NCI-H2171 (cell line): ENCODE data around the gene FOS.

Experiments used
- DNase-seq: peaks from one replicate; lab custom pipeline; 2025; lab: John Stamatoyannopoulos, UW

Gene FOS

GRCh38 chr14:75318353-75318752 lies 39.7 kb downstream of the FOS start:
- no peak for DNase-seq

- no peak for DNase-seq
Measured at GRCh38 chr14:75319021-75319420, 40.4 kb downstream of the FOS start.

GRCh38 chr14:75320196-75320595 lies 41.6 kb downstream of the FOS start:
- no peak for DNase-seq

- no peak for DNase-seq
Measured at GRCh38 chr14:75322746-75323145, 44.1 kb downstream of the FOS start.

GRCh38 chr14:75323571-75323970 lies 44.9 kb downstream of the FOS start:
- DNase-seq, result no peak

- no peak for DNase-seq
Measured at GRCh38 chr14:75328558-75329155, 50.0 kb downstream of the FOS start.

- DNase-seq, result no peak
Measured at GRCh38 chr14:75329369-75329768, 50.7 kb downstream of the FOS start.

GRCh38 chr14:75331471-75331870 lies 52.8 kb downstream of the FOS start:
- DNase-seq, result no peak
